GM23338 (cell line): Measurements from ENCODE around the gene SSU72. TPM values are rescaled to one million over a fixed set of nuclear protein-coding genes. Genes with fewer than 3 reads are reported as not detected.

ENCODE experiments used
- ATAC-seq: fragments of 200-7000 bp; cut with Tn5 transposase; 3 replicates; pipeline ENCODE4 v1.9.1; 2020
- DNase-seq: peaks from one replicate; pipeline ENCODE4 v3.0.0-alpha.2; 2015; ENCODE audit warnings: low spot score
- H2AFZ ChIP-seq: fragments of 200-600 bp; sonication (generic); 2 replicates; pipeline ENCODE4 v1.8.0; 2016; ENCODE audit warnings: antibody characterized with exemption, mild to moderate bottlenecking, moderate library complexity
- H3F3A ChIP-seq: fragments of 200-600 bp; sonication (generic); replicated peaks from 2 replicates; pipeline ENCODE4 v1.8.0; 2017; ENCODE audit warnings: antibody characterized with exemption, mixed run types, low read depth
- H3K27ac ChIP-seq: fragments of 200-600 bp; sonication (generic); 2 replicates; pipeline ENCODE4 v1.6.1; 2016; ENCODE audit warnings: low read depth
- H3K27me3 ChIP-seq: fragments of 200-600 bp; sonication (generic); 2 replicates; pipeline ENCODE4 v1.8.0; 2016; ENCODE audit warnings: mild to moderate bottlenecking, mixed run types, moderate library complexity; ENCODE audit not compliant: insufficient read depth
- H3K36me3 ChIP-seq: fragments of 200-600 bp; sonication (generic); 2 replicates; pipeline ENCODE4 v1.8.0; 2016; ENCODE audit warnings: mild to moderate bottlenecking; ENCODE audit not compliant: insufficient read depth
- H3K4me1 ChIP-seq: fragments of 200-600 bp; sonication (generic); 2 replicates; pipeline ENCODE4 v1.8.0; 2016; ENCODE audit warnings: mild to moderate bottlenecking, moderate library complexity; ENCODE audit not compliant: insufficient read depth
- H3K4me2 ChIP-seq: fragments of 200-600 bp; sonication (generic); 2 replicates; pipeline ENCODE4 v1.7.1; 2017; ENCODE audit warnings: mixed run types
- H3K4me3 ChIP-seq: fragments of 200-600 bp; sonication (generic); 2 replicates; pipeline ENCODE4 v1.6.1; 2016; ENCODE audit warnings: mixed run types
- H3K79me2 ChIP-seq: fragments of 200-600 bp; sonication (generic); replicated peaks from 2 replicates; pipeline ENCODE4 v1.8.0; 2017; ENCODE audit warnings: mild to moderate bottlenecking; ENCODE audit not compliant: insufficient read depth
- H3K9me2 ChIP-seq: fragments of 200-600 bp; sonication (generic); 2 replicates; pipeline ENCODE4 v1.8.0; 2017; ENCODE audit not compliant: insufficient read depth
- H4K20me1 ChIP-seq: fragments of 200-600 bp; sonication (generic); replicated peaks from 2 replicates; pipeline ENCODE4 v1.8.0; 2017; ENCODE audit warnings: mild to moderate bottlenecking; ENCODE audit not compliant: insufficient read depth
- H3K27ac Mint-ChIP-seq: 2 replicates; pipeline ENCODE4 v1.8.0; 2020; ENCODE audit warnings: inconsistent platforms, mild to moderate bottlenecking, moderate library complexity, mixed read lengths
- H3K27me3 Mint-ChIP-seq: 3 replicates; pipeline ENCODE4 v1.8.0; 2022; ENCODE audit warnings: low read depth, mild to moderate bottlenecking, moderate library complexity, mixed read lengths, inconsistent platforms; ENCODE audit not compliant: insufficient read depth, poor library complexity
- H3K36me3 Mint-ChIP-seq: 3 replicates; pipeline ENCODE4 v1.8.0; 2021; ENCODE audit warnings: low read depth, mild to moderate bottlenecking, inconsistent platforms, moderate library complexity, mixed read lengths
- H3K4me1 Mint-ChIP-seq: 3 replicates; pipeline ENCODE4 v1.8.0; 2020; ENCODE audit warnings: mild to moderate bottlenecking, inconsistent platforms, mixed read lengths
- H3K4me3 Mint-ChIP-seq: 3 replicates; pipeline ENCODE4 v1.8.0; 2021; ENCODE audit warnings: moderate library complexity, mild to moderate bottlenecking, inconsistent platforms, mixed read lengths
- H3K9me3 Mint-ChIP-seq: 3 replicates; pipeline ENCODE4 v1.8.0; 2020; ENCODE audit warnings: moderate library complexity, mild to moderate bottlenecking, inconsistent platforms, mixed read lengths
- CREB1 ChIP-seq: fragments of 250-450 bp; sonication (Bioruptor Pico); IDR thresholded peaks from 2 replicates; pipeline ENCODE4 v1.5.0; 2020; ENCODE audit warnings: low read depth, mild to moderate bottlenecking, moderate library complexity
- ETS1 ChIP-seq: IDR thresholded peaks from 2 replicates; pipeline ENCODE4 v1.6.1; 2016; ENCODE audit warnings: antibody characterized with exemption
- EZH2 ChIP-seq: fragments of 200-600 bp; sonication (generic); IDR thresholded peaks from one replicate; pipeline ENCODE4 v1.8.0; 2017; ENCODE audit warnings: antibody characterized with exemption, mild to moderate bottlenecking, low read depth; ENCODE audit not compliant: unreplicated experiment
- JUNB ChIP-seq: IDR thresholded peaks from one replicate; pipeline ENCODE4 v1.6.1; 2016; ENCODE audit warnings: antibody characterized with exemption; ENCODE audit not compliant: unreplicated experiment
- NANOG ChIP-seq: IDR thresholded peaks from 2 replicates; pipeline ENCODE4 v1.6.1; 2016; ENCODE audit warnings: antibody characterized with exemption, borderline replicate concordance
- POLR2AphosphoS5 ChIP-seq: IDR thresholded peaks from 2 replicates; pipeline ENCODE4 v1.6.1; 2016; ENCODE audit warnings: antibody characterized with exemption, low read depth
- STAT1 ChIP-seq: IDR thresholded peaks from one replicate; pipeline ENCODE4 v1.6.1; 2016; ENCODE audit warnings: antibody characterized with exemption; ENCODE audit not compliant: unreplicated experiment
- ZNF462 ChIP-seq: fragments of 250-450 bp; sonication (Bioruptor Pico); IDR thresholded peaks from 2 replicates; pipeline ENCODE4 v1.5.0; 2020; ENCODE audit warnings: mild to moderate bottlenecking, moderate library complexity
- polyA plus RNA-seq: library from polyadenylated mRNA; unstranded; fragments of >200 nt; fragmentation: Nextera tagmentation; extraction: Ambion mirVana; gene quantifications from 2 replicates; pipeline ENCODE4 v1.2.1, GENCODE V29; 2016
- total RNA-seq: library from RNA; depleted of rRNA; stranded (reverse); fragments of >200 nt; shearing (Covaris generic); gene quantifications from 2 replicates; pipeline ENCODE4 v1.2.3, GENCODE V29; 2014

SSU72 gene
- total and polyA plus RNA-seq, 2 experiments from 2014 or later, result 148 to 248 TPM

DNA sequence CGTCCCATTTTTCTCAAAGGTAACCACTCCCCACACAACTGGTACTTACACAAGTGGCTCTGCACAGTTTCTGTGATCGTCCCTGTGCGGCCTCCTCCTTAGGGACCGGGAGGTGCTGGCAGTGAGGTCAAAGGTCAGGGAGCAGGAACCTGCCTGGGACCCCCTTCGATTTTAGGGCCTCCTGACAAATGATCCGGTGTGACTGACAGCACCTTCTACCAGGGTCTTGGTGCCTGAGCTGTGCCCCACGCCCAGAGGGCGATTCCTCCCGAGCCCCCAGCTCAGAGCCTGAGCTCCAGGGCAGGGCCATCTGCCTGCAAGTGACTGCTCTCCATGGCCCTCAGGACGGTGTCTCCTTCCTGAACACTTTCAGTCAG is 22.4 kb downstream of the SSU72 start (continued):
- TF ChIP-seq ZNF462 (CRISPR knock-in tag) (no peak), POLR2AphosphoS5 (no peak), CREB1 (CRISPR knock-in tag) (no peak), ETS1 (no peak), JUNB (no peak), EZH2 (no peak), NANOG (no peak)

DNA sequence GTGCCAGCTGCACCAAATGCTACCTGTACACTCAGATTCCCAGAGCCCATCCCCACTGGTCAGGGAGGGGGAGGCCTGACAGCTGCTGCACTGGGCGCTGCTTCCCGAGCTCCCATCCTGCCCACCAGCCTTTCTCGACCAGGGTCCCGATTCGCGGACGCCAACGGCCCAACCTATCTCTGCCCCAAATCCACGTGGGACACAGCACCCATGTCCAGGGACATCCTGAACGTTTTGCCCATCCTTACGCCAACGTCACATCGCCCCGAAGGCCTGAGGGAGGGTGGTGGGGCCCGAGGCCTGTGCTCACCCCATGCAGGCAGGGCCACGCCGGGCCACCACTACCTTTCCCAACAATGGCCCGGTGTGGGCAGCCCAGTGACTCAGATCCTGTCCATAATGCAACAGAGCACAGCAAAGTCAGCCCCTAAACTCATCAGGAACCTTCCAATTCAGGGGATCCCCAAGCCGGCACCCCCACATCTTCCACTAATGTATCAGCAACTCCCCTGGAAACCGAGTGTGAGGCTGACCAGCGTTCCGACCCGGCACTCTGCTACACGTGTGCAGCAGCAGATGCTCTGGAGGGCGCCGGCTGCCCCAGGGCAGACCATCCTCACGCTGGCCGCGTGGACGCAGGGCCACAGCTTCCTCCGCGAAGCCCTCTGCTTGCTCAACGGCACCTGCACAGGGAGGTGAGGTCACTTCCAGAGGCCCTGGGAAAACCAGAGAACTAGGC is 23.0 kb downstream of the SSU72 start:
- TF ChIP-seq STAT1 (no peak), CREB1 (CRISPR knock-in tag) (no peak)
- Mint-ChIP-seq H3K9me3 (no peaks in the 10 kb centered on the region; the same call in 2 of the 3 replicates), H3K27me3 (peaks cover 6% of the 10 kb centered on the region), H3K4me3 (no peak overlapping the region), H3K4me1 (no peaks in the 10 kb centered on the region), H3K27ac (peak overlapping the region; percentile 75), H3K36me3 (peaks cover 8% of the 10 kb centered on the region; the same call in 1 of the 3 replicates)
- H2AFZ ChIP-seq, result no peak overlapping the region
- DNase-seq, result no peak
- no peak; the same call in 2 of the 3 replicates for ATAC-seq
- H3K4me1 ChIP-seq, result no peaks in the 10 kb centered on the region
- no peak overlapping the region for H3K27ac ChIP-seq
- peaks cover 13% of the 10 kb centered on the region for H3K79me2 ChIP-seq
- no peaks in the 10 kb centered on the region for H3K27me3 ChIP-seq
- H3K4me3 ChIP-seq, result no peak overlapping the region
- peaks cover 25% of the 10 kb centered on the region for H4K20me1 ChIP-seq
- H3K4me2 ChIP-seq, result no peak overlapping the region
- H3K9me2 ChIP-seq, result no peaks in the 10 kb centered on the region
- H3K36me3 ChIP-seq, result no peaks in the 10 kb centered on the region
- 0 out of 2 replicates have a peak, but pooled peaks cover 15% of the 10 kb centered on the region for H3F3A ChIP-seq
